ENCODE data around the gene C1orf74.
"Not testable (repeated sequence)": the region's sequence is repeated elsewhere in the genome, so short reads cannot be mapped to it uniquely, and the experiment has no call there.

C1orf74 gene

DNA sequence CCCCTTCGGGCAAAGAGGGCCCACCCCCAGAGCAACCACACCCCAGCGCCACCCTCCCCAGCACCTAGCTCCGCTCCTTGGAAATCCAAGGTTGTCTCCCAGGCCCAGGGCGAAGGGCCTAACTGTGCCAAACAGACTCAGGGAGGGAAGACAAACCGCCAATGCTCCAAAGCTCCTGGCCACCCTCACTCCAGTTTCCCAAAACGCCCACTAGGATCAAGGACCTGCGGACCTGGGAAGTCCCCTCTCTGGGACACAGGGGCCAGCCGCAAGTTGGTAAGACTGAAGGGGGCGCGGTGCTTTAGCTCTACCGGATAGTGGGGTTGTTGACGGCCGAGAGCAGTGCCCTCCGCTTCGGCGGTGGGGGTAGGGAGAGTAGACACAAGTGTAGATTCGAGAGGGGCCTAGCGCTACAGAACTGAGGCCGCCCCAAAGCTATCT is 21.0 kb upstream of the C1orf74 start:
- no peak for DNase-seq (ENCODE audit: low read depth)

DNA sequence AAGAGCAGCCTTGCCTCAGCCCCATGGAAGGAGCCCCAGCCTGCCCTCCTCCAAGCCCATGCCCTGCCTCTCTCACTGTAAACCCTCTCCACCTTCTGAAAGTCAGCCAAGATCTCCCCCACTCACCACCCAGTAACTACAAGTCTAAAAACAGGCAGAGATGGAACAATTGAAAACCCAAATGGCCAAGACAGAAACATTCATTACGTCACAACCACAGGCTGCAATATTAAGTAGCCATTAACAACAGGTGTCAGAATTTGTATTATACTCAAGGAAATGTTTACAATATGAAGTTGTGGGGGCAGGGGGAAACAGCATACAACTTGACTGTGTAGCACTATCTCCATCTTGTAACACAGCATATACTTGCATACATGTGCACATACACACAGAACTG is 19.2 kb upstream of the C1orf74 start:
- no peak for DNase-seq (ENCODE audit: low read depth)

DNA sequence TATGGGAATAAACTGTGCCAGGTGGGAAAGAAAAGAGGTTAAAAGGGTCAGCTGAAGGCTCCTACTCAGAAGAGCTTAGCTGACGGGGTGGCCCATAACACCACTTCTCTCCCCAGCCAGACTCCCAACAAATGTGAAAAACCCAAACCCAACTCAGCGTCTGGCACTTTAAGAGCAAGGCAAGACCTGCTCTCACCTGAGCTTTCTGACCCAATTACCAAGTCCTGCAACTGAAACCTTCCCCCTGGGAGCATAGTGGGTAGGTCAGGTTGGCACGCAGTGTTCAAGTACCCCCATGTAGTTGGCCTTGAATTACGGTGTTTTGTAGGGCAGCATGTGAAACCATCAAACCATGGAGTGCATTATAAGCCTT is 18.4 kb upstream of the C1orf74 start:
- DNase-seq (ENCODE audit: low read depth), result no peak

DNA sequence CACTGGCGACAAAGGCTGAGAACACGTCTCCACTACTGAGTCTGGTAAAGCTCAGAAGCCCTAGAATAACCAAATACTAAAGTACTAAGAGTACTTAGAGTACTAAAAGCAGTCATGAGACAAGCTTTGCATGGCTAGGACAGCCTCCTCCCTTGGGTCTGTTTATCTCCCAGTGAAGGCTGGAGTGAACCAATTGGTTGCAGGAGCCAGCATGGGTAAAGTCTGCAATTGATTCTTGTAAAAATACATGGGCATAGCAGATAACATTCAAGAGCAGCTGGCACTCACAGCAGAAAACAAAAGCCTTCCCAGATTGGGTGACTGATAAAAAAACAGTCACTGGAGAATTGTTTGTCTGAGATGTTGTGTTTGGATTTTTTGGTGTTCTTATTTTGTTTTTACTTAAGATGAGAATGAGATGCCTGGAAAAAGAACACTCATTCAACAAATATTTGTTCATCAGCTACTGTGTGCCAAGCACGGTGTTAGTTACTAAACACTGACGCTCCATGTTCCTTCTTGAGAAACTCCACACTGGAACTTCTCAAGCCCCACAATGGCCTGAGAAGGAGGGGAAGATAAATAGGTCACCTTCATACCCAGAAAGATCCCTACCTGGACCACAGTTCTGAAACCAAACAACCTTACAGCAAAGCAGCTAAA is 17.9 kb upstream of the C1orf74 start:
- DNase-seq (ENCODE audit: low read depth), result no peak

DNA sequence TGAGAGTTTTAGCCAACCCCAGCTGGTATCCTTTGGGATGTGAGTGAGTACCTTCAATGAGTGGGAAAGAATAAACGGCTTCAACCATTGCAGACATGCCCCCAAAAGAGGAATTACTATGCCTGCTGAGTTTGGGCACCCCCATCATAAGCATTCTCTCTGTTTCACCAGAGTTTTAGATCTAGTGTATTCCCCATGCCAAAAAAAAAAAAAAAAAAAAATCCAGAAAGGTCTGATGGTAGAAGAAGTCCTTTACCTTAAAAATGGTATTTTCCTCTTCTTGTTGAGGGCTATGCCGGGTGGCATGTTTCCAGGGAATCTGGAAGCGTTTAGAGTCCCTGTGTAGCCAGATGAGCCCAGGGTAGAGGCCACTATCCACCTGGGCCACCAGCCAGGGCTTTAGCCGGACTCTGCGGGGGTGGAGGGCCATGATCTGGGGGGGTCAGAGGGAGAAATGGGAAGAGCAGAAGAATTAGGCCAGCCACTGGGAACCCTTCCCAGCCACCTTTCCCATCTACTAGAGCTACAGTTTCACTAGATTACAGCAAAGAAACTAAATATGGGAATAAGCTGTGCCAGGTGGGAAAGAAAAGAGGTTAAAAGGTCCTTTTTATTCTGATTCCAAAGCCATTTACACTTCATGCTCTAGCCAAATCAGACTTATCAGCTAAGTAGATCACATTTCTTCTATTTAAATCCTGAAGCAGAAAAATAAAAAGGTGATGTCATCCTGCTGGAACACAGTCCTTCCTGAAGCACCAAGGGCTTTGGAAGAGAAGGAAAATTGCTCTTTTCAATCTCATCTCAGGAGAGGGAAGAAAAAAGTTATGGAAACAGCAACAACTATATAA is 16.9 kb upstream of the C1orf74 start:
- no peak for DNase-seq (ENCODE audit: low read depth)

DNA sequence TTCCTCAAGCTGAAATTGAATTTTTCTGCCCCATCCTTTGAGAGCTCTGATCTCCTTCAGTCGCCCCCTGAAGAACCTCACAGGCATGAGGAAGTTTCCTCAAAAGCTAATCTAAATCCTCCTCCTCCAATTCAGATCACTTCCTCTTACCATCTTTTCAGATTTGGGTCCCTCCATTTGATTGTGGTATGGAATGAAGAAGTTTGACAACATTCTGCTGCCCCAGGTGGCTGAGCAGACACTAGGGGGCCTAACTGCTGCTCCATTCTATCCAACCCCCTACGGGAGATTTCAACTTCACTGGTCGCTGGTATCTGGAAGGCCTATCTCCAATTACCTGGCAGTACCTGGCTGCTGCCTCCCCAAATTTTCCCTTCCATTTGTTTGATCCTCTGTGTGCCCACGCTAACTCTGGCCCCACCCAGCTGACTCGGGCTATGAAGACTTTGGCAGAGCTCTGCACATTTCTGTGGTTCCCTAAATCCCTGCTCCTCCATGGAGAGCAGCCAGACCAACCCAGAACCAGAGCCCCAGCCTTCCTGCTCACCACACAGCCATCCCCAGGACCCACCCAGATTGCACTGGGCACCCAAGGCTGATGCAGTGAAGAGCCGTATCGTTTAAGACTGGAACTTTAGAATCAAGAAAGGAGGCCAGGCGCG is 13.8 kb upstream of the C1orf74 start:
- no peak for DNase-seq (ENCODE audit: low read depth)

DNA sequence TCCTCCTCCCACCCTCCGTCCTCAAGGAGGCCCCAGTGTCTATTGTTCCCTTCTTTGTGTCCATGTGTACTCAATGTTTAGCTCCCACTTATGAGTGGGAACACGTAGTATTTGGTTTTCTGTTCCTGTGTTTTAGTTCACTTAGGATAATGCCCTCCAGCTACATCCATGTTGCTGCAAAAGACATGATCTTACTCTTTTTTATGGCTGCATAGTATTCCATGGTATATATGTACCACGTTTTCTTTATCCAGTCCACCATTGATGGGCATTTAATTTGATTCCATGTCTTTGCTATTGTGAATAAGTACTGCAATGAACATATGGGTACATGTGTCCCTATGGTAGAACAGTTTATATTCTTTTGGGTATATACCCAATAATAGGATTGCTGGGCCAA is 9.4 kb upstream of the C1orf74 start:
- not testable (repeated sequence) for DNase-seq (ENCODE audit: low read depth)

DNA sequence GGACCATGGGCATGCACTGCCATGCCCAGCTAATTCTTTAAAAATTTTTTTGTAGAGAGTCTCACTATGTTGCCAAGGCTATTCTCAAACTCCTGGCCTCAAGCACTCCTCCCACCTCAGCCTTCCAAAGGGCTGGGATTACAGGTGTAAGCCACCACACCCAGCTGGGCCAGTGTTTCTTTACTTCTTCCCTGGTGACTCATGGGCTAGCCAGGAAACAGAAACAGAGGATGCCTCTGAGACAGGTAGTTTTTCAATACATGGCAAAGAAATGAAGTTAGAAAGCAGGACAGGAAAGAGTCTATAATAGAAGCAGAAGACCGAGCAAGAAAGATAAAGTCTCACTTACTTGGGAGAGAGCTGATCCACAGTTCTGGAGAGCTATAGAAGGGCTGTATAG is 7.6 kb upstream of the C1orf74 start:
- no peak for DNase-seq (ENCODE audit: low read depth)

DNA sequence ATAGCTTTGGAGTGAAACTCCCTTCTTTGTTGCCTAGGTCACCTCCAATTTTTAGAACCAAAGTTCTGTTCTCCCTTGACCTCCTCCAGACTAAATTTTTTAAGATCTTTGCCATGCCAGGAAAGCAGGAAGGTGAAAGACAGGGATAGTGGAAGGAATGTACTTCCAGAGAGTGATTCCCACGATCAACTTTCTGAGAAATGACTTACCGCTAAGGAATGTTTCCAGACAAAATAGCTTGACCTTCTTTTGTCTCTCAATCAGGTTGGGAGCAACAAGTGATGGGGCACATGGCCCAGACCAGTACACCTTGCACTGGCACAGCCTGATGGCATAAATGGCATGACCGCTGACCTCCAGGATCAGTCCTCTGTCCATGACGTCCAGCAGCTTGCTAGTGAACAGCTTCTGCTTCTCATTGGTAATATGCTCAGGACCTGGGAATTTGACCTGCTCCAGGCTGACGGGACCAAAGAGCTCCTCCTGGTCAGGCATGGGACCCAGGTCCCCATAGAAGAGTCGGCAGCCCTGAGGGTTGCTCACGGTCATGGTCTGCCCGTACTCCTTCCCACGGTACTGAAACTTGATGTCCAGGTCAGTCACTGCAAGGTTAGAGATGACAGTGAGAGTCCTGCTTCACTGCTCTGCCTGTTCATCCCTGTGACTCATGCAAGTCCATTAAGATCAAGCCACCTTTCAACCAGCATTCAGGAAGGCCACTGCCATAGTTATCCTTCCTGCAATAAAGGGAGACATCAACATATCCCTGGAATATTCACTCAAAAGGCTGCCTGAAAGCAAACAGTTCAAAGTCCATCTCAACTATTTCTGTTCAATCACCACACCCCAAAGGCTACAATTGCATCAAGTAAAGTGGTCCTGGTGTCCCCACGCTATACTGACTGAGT is 6.2 kb upstream of the C1orf74 start:
- DNase-seq (ENCODE audit: low read depth), result no peak

DNA sequence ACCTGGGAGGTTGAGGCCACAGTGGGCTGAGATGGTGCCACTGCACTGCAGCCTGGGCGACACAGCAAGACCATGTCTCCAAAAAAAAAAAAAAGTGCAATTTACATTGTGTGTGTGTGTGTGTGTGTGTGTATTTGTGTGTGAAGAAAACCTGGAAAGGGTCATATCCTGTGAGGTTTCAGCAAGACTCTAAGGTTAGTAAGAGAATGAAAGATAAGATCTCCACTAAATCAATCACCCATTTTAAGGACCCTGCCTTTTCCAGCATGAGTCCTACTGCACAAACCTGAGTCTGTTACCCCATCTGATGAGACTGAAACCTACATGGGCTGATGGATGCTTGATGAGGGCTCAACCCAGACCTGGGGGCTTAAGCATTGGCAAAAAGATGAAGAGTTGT is 4.9 kb upstream of the C1orf74 start:
- DNase-seq (ENCODE audit: low read depth), result no peak

DNA sequence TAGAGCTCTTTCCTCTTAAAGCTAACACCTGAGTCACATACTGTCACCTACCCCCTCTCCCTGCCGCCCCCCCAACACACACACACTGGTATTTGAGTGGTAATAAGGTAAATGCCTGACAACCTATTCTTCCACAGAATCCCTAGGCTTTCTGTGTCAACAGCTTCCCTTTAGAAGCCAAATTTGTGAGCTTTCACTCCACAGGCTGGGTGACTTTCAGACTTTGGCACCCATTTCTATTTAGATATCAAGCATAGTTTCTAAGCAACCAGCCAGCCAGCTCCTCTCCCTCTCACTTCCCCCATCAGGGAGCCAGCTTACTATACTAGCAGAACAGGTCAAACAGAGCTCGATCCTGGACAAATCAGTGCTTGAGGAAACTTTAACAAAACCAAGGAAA is 3.2 kb upstream of the C1orf74 start:
- no peak for DNase-seq (ENCODE audit: low read depth)

DNA sequence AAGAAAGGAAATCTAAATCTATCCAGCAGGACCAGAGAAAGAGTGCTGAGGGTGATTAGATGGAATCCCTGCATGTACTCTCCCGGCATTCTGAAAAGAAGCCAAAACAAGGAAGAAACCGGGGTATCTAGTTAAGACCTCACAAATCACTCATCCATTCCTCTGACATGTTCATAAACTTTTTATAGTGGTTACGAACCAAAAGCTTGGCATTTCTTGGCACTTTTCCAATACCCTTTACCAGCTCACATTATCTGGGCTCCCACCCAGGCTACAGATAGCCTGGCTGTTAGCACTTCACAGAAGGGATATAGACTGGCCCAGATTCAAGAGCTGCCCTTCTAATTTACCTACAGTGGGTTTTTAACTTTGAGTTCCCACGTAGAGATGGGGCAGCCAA is 1.8 kb upstream of the C1orf74 start:
- DNase-seq (ENCODE audit: low read depth), result no peak

DNA sequence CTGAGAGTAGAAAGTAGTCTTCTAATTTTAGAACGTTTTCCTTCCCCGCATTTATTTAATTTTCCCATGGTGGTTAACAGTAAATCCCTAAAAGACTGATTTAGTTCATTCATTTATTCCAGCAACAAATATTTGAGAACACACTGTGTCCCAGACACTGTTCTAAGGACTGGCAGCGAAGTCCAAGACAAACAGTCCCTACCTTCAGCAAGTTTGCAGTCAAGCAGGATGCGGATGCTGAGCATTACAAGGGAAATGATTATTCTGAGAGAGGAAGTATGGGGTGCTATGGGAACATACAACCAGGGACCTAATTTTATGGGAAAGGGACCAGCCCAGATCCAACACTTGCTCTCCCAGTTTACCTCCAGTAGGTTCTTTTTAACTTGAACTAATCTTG is 1.2 kb upstream of the C1orf74 start:
- no peak for DNase-seq (ENCODE audit: low read depth)

DNA sequence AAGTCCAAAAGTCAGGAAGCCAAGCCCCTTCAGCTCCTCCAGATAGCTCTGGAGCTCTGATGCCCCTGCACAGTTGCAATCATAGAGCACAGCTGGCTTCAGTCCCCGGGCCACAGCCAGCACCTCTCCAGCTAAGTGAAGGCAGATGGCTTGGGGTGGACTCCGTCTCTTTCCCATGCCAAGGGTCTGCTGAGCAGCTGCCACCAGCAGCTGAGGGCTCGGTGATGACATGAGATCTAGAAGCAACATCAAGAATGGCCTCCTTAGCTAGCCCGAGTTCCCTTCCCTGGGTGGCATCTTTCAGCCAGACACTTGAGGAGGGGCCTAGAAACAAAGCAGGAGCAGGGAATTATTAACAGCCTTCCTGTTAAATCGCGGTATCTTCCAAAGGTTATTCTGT is 973 bp downstream of the C1orf74 start:
- no peak for DNase-seq (ENCODE audit: low read depth)

DNA sequence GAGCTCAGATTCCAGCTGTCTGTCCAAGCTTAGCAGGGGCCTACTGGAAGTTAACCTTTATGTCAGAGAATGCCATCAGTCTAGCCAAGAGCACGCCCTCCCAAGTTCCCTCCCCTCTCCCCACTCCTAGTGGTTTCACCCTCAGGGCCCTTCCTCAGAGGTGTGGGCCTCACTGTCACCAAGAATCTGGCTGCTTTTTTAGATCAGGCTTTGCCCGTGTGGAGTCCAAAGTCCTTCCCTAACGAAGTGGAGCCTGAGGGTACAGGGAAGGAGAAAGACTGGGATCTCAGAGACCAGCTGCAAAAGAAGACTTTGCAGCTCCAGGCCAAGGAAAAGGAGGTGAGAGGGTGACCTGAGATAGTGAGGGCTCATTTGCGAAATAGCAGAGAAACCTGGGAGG is 4.1 kb downstream of the C1orf74 start:
- DNase-seq (ENCODE audit: low read depth), result no peak

DNA sequence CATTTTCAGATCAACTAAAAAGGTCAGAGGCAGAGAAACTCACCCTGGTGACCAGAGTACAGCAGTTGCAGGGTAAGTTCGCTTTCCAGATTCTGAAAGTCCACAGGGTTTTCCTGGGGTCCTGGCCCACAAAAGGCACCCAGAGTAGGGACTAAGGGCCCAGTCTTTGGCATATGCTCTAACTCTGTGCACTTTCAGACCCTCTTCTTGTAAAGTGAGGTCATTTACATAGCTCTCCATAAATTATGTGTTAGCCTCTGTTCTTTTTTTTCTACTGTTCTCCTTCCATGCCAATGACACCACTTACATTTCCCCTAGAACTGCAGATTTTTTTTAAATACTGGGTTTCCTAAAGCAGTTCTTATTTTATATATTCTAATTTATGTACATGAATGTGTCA is 6.3 kb downstream of the C1orf74 start:
- DNase-seq (ENCODE audit: low read depth), result no peak

DNA sequence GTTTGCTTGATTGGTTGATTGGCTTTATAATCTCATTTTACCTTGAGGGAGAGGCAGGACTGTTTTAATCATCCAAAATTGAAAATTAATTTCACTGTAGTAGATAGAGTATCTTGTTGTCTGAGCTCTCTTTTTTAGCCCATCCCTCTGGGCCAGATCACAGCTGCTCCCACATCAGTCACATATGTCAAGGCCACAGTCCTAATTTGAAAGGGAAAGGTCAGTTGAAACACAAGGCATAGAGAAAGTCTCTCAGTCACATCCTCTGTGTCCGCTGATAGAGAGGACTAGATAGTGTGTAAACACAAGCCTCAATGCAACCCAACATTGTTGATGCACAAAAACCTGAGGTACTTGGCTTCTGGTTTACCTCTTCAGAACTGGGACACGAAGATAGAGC is 6.8 kb downstream of the C1orf74 start:
- DNase-seq (ENCODE audit: low read depth), result no peak

DNA sequence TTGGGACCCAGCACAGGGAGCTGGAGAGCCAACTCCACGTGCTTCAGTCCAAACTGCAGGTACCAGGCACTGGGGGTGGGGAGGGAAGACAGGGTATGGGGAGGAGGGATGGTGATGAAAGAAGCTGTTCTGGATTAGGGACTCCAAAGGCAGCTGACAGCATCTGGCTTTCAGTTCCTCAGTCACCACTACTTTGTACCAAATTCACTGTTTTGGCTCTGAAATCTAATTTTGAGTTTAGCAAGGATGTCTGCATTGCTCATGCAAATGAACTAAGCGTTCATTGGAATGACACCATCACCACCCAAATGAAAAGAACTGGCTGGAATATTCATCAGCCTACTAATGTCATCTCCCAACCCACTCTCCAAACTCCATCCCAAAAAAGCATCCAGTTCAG is 8.7 kb downstream of the C1orf74 start:
- DNase-seq (ENCODE audit: low read depth), result no peak

DNA sequence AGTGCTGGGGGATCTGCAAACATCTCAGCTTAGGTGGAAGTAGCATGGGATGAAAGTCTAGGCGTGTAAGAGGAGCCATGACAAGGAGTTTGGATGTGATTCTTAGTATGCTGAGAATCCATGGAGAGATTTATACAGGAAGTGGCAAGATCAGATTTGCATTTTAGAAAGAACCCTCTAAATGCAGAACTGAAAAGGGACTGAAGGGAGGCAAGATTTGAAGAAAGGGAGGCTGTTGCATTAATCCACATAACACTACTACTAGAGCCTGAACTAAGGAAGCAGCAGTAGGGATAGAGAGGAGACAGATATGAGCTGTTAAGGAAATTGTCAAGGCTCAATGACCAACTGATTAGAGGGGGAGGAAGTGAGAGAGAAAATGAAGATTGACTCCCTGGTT is 9.8 kb downstream of the C1orf74 start:
- DNase-seq (ENCODE audit: low read depth), result no peak

DNA sequence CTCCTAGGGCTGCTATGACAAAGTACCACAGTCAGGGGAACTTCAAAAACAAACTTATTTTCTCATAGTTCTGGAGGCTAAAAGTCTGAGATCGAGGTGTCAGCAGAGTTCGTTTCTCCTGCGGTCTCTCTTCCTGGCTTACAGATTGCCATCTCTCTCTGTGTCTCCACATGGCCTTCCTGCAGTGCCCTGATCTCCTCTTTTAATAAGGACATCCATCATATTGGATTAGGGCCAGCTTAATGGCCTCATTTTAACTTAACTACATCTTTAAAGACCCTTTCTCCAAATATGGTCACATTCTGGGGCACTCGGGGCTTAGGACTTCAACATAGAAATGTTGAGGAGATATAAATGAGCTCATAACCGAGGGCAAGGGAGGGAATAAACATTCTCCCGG is 12.2 kb downstream of the C1orf74 start:
- no peak for DNase-seq (ENCODE audit: low read depth)

DNA sequence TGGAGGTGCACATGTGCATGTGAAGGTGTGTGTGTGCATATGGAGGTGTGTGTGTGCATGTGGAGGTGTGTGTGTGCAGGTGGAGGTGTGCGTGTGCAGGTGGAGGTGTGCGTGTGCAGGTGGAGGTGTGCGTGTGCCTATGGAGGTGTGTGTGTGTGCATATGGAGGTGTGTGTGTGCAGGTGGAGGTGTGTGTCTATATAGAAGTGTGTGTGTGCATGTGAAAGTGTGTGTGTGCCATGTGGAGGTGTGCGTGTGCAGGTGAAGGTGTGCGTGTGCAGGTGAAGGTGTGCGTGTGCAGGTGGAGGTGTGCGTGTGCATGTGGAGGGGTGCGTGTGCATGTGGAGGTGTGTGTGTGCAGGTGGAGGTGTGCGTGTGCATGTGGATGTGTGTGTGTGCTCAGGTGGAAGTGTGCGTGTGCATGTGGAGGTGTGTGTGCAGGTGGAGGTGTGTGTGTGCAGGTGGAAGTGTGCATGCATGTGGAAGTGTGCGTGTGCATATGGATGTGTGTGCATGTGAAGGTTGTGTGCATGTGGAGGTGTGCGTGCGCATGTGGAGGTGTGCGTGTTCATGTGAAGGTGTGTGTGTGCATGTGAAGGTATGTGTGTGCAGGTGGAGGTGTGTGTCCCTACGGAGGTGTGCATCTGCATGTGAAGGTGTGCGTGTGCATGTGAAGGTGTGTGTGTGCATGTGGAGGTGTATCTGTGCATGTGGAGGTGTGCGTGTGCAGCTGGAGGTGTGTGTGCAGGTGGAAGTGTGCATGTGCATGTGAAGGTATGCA is 13.5 kb downstream of the C1orf74 start:
- no peak for DNase-seq (ENCODE audit: low read depth)
